HG03108 (cell line): Measurements from ENCODE around the gene SLF2.

Experiments
- ATAC-seq: cut with Tn5 transposase; IDR thresholded peaks from one replicate; pipeline ENCODE4 v1.9.1; 2021; ENCODE audit warnings: moderate library complexity; ENCODE audit not compliant: unreplicated experiment

The SLF2 gene

DNA sequence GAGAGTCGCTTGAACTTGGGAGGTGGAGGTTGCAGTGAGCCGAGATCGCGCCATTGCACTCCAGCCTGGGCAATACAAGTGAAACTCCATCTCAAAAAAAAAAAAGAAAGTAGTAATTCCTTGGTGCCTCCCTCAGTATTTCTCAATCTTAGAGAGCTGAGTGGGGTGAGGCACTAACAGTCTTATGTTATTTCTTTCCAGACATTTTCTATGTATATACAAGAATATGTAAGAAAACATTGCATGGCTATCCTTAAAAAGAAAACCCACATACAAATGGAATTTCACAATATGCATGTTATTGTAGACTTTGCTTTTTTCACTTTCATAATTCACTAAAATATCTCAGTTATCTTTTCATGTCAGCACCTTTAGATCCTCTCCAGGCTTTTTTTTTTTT lies 13.6 kb upstream of the SLF2 start:
- no peak for ATAC-seq

DNA sequence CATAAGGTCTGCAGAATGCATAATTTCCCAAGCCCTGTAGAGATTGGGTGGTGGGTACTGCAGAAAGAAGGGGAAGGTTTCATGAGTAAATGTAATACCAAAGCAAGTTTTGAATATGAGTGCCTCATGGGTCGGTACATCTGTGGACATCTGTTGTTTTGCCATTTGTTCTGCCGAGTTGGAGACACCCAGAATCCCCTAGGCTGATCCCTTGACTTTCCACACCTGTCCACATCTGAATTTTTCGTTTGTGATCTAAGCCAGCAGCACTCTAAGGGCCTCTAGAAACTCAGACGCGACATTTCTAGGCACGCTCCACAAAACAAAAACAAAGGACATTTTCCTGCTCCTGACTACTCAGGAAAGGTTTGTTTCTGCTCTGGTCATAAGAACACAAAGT lies 11.7 kb upstream of the SLF2 start:
- no peak for ATAC-seq

DNA sequence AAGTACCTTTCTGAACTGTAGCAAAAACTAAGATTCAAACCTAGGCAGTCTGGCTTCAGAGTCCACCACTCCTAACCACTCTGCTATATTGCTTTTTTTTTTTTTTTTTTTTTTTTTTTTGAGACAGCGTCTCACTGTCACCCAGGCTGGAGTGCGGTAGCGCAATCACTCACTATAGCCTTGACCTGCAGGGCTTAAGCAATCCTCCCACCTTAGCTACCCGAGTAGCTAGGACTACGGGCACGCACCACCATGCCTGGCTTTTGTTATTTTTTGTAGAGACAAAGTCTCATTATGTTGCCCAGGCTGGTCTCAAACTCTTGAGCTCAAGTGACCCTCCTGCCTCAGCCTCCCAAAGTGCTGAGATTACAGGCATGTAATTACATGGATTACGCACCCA lies 10.1 kb upstream of the SLF2 start:
- ATAC-seq: no peak

DNA sequence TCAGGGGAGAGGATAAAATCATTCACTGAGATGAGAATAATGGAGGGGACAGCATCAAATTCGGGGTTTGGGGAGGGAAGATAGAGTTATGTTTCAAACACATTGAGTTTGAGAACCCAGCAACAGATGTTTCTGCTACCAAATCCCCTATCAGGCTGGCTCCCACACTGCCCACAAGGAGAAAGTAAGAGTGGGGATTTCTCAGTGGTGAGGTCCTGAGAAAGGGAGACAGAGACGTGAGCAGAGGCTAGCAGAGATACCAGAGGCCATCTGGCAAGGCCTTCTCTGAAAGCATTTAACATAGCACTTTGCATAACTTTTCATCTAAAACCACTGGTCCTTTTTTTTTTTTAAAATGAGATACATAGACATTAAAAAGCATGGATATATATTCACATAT lies 7.8 kb upstream of the SLF2 start:
- no peak for ATAC-seq

DNA sequence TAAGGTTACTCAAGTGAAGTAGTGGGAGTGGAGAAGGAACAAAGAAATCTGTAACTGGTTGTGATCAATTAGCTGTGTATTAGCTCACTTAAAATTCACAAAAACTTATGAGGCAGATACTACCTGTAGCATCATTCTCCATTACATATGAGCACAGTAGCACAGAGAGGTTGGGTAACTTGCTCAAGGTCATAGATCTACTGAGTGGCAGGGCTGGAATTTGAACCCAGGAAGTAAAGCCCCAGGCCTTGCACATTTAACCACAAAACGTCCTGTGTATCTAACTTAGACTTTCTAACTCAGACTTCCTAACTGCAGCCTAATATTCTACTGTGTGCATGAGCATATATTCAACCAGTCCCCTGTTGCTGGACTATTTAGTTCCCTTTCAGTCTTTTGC lies 5.6 kb upstream of the SLF2 start:
- ATAC-seq: no peak

DNA sequence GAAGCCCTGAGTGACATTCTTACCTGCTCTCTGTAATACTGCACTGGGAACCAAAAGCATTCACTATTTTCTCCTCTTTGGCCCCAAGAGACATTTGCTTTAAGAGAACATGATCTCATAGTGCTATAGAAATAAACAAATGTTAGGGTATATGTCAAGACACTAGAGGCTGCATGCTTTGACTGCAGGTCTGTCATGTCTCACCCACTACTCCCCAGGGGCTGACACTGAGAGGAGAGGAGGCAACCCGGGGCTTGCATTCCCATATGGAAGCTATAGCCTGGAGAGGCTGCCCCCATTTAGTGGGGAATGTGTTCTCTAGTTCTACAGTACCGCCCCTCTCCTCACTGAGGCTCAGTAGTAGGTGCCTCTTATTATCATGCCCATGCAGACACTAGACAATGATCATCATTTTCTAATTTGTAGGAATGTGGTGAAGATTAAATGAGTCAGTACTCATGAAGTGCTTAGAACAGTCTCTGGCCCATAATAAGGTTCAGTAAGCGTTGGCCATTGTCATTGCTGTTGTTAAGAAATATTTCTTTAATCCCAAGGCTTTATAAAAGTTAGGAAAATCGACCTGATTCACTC lies 4.9 kb upstream of the SLF2 start:
- no peak for ATAC-seq

DNA sequence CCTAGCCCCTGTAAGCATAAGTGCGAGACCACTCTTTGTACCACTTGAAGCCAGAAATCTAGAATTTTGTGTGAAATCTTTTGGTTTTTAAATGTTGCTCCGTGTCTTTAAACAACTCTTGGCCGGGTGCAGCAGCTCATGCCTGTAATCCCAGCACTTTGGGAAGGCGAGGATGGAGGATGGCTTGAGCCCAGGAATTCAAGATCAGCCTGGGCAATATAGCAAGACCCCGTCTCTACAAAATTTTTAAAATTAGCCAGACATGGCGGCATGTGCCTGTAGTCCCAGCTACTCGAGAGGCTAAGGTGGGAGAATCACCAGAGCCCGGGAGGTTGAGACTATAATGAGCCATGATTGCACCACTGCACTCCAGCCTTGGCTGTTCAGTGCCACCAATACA lies 4.4 kb upstream of the SLF2 start:
- ATAC-seq: no peak

DNA sequence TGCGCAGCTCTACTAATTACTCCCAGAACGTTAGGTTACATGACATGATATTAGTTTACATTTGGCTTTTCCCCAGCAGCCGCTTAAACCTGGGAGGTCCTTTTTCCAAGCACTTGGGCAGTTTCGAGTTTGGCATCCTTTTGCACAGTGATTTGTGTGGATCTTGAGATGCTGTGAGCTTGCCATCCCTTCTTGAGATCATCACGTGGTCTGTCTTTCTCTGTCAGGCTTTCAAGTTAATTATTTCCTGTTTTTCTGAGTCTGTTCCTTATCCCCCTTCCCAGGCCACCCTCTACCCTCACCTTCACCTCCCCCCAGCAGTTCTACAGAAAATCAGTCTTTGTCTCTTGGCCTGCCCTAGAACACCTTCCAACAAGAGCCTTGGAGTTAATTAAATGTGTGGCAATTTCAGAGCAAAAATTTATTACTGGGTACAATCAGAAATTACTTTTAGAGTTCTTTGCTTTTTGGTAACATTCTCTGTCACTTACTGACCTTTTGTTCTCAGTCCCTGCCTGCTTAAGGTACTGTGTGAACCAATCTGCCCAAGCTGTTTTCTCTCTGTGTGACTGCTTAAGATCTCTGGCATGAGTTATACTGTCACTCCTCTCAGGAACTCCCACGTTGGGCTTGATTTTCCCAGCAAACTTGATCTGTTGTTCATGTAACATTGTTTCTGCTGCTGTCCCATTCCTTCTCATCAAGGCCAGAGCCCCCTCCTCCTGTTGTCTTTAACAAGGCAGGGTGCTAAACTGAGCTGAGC lies 3.1 kb upstream of the SLF2 start:
- ATAC-seq: no peak

DNA sequence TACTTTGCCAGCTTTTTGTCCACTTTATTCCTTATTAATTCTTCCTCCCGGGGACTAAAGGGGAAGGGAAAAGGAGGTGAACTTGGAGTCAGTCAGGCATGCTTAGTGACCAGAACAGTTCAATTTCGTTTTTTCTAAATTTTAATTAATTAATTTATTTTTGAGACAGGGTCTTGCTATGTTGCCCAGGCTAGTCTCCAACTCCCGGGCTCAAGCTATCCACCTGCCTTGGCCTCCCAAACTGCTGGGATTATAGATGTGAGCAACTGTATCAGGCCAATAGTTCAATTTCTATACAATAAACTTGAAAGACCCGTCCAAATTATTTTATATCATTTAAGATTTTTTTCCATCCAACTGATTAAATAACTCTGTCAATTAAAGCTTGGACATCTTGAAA lies 1.3 kb upstream of the SLF2 start:
- ATAC-seq: no peak

DNA sequence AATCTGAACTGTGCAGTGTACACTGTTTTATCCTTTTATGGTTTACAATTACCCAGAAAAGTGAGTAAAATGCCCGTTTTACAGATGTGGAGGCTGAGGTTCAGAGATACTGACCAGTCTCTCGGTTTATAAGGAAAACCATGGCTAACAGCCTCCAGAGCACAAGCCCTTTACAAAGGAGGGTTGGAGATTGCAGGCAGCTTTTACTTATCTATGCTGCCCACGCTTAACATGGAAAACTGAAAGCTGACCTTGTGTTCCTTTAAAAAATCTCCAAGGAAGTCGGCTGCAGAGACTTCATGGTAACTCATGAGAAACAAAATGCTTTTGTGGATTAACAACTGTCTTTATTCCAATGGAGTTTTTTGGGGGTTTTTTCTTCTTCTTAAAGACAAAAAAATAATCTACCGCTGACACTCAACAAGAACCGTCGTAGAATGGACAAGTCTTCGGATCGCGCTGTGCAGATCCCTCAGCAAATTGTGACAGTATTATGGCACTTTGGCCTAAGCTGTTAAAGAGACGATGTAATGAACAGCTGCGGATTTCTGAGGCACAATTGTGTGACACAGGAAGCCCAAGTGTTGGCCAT lies 654 bp upstream of the SLF2 start:
- no peak for ATAC-seq

DNA sequence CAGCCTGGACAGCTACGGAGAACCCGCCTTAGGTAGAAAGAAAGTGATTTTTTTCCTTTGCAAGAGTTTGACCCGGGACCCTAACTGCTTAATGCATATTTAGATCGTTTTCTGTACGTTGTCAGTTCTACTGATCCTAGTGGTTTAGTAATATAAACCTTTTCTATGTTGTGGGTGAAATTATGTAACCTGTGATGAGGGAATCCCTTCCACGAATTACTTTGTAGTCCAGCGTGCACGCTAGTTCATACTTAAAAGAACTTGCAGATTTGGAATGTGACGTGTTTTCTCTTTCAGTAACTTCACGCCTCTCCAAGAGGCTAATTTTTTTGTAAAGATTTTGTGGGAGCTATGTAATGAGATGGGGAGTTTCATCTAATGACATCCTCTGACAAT lies 705 bp downstream of the SLF2 start:
- no peak for ATAC-seq

DNA sequence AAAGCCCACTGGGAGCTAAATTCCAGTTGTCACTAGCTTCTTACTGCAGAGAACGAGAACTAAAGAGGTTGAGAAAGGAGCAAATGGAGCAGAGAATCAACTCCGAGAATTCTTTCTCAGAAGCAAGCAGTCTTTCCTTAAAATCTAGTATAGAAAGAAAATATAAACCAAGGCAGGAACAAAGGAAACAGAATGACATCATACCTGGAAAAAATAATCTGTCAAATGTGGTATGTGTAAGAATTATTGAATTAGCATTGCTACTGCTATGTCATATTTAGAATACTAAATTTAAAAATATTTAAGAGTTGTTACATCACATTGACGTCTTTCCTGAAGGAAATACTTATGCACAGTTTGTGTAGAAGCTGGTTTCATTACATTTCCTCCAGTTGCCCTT lies 4.3 kb downstream of the SLF2 start:
- ATAC-seq: no peak

DNA sequence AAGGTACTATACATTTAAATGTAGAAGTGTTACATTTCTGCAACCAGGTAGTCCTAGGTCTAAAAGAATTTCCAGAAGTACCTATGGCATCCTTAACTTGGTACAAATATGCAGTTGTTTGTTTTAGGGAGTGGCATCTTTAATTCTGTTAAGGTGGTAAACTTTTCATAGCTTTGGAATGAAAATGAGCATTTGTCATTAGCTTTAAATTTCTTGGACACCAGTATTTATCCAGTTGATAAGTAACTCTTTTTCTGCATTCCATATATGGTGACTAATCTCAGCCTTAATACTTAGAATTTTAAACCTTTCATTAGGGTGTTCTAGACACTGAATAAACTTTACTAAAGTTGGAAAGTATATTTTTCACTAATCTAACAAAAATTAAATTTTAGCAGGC lies 10.8 kb downstream of the SLF2 start:
- no peak for ATAC-seq

DNA sequence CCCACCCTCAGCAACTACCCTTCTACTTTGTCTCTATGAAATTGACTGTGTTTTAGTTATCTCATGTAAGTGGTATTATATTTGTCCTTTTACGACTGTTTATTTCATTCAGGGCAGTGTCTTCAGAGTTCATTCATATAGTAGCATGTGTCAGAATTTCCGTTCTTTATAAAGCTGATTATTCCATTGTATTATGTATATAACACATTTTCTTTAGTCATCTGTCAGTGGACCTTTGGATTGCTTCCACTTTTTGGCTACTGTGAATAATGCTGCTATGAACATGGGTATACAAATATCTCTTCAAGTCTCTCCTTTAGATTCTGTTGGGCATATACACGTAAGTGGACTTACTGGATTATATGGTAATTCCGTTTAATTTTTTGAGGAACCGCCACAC lies 14.5 kb downstream of the SLF2 start:
- no peak for ATAC-seq

DNA sequence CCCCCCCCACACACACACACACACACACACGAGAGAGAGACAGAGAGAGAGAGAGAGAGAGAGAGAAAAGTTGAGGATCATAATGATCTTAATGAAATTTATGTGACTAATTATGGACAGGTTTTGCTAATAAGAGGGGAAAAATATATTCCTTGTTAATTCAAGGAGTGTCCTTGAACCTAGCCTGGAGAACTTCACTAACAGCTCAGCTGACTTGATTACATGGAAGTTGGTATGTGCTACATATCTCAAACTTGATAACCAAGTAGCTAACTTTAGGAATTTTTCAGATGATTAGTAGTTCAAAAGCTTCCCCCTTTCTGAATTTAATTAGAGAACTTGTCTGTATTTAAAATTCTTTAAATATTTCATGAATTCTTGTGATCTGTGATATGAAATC lies 15.3 kb downstream of the SLF2 start:
- ATAC-seq: no peak

DNA sequence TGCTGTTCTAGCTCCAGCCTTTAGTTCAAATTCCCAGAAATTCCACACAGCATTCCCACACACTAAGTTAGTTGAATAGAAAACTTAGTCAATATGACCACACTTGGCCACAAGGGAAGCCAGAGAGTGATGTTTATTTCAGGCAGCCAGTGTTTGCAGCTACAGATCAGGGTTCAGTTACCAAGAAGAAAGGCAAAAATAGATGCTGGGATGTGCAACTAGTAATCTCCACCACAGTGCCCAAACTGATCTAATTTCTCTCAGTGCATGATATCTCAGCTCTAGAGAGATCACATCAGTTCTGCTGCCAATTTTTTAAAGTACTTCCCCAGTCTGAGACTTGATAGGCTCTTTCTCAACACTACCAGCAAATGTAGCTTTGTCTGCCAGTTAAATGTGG lies 17.6 kb downstream of the SLF2 start:
- no peak for ATAC-seq

DNA sequence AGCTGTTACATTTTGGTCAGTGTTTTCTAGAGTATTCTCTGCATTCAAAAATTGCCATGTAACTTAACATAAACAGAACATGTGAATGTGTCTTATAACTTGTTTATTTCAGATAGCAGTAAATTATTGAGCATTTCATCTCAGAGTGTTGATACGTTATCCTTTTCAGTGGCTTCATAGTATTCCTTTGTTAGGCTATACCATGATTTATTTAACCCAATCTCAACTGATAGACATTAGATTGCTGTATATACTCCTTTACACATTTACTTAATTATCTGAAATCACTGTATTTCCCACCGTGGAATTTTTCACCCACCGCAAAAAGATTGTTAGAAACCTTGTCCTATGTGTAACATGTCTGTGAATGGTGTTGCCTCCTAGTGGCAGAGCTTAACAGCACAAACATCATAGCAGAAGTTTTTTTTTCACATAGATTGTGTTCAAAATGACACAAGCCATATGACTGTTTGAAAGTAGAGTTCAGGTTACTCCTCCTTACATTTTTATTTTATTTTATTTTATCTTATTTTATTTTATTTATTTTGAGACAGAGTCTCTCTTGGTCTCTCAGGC lies 21.4 kb downstream of the SLF2 start:
- no peak for ATAC-seq

DNA sequence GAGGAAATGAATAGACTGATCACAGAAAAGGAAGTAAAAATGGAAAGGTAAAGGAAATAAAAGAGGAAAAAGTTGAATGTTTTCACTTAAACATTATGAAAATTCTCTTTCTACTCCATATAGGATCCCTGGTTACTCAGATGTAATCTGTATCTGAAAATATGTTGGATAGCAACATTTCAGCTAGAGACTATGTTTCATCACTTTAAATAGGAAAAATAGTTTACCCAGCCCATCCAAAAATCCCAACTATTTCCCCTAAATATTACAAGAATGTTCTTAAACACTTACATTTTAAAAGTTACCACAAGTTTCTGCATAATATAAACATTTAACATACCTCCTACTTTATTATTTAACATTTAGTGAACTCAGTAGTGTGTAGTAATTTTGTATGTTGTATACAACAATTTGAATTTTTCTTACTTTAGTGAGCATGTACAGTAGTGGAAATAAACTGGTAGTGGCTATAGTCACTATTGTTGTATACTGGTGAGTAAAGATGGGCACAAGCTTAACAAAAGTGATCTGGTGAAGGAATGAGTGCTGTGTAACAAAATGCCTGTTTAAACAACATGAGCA lies 27.1 kb downstream of the SLF2 start:
- ATAC-seq: no peak

DNA sequence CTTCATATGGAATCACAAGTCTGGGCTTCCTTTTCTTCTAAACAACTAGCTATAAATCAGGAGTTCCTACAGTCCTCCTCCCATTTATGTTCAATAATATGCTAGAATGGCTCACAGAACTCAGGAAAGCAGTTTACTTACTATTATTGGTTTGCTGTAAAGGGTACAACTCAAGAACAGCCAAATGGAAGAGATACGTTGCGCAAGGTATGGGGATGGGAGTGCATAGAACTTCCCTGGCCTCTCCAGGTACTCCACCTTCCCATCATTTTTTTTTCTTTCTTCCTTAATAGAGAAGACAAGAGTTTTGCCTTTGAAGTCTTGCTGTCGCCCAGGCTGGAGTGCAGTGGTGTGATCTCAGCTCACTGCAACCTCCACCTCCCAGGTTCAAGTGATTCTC lies 29.5 kb downstream of the SLF2 start:
- no peak for ATAC-seq

DNA sequence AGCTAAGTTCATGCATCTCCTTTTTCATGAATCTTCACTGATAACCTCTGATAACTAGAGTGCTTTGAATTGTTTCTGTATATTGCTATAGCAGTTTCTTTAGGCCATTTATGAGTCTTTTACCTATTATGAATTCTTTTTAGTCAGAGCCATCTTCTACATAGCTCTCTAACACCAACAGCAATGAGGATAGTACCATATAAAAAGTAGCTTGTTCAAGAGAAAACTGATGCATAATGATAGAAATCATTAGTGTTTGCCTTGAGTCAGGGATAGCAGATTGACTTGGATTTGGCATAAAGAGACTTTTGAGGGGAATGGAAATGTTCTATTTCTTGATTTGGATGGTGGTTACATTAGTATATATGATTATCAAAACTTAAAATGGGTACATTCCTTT lies 30.7 kb downstream of the SLF2 start:
- no peak for ATAC-seq

DNA sequence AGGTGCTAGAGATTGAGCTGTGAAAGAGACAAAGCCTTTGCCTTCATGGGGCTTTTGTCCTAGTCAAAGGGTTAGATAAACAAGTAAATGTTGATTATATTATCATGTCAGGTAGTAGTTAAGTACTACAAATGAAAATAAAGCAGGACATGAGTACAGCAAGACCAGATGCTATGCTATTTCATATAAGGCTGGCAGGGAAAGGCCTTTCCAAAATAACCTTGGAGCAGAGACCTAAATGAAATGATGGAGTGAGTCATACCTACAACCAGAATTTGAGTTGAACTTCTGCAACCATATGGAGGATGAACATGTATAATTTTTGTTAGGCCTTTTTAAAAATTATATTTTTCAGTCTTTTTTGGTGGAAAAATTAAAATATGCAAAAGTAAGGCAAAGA lies 33.0 kb downstream of the SLF2 start:
- ATAC-seq: no peak

DNA sequence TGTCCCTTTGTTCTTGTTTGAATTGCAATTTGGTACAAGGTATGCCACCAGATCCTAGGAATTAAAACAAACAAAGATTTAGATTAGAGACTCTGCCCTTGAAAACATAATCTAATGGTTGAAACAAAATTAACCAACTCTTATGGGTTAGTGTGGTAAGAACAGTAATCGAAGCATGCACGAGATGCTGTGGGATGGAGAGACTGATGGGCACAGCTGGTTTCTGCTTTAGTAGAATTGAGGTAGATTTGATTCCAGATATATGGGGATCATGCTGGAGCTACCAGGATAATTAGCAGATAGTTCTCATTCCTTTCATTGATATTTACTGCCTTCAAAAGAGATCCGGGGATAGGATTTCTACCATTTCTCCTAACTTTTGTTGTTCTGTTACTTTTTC lies 36.2 kb downstream of the SLF2 start:
- ATAC-seq: no peak
